Skin of body (tissue), 2 donors: ENCODE data around the gene CACNA2D2. TPM values are rescaled to one million over a fixed set of nuclear protein-coding genes. Genes with fewer than 3 reads are reported as not detected.

Experiments
- DNase-seq: peaks from one replicate; lab custom pipeline; 2025; lab: John Stamatoyannopoulos, UW
- total RNA-seq: library from RNA; depleted of rRNA; stranded (reverse); fragments of >200 nt; gene quantifications from one replicate; pipeline ENCODE4 v1.2.3, GENCODE V29; 2014

The CACNA2D2 gene
- total RNA-seq, 1 donor from 2014 or later, result 1.4 TPM

- no peak for DNase-seq
Measured at GRCh38 chr3:50401978-50402595, 101.3 kb downstream of the CACNA2D2 start.

GRCh38 chr3:50396502-50396901, 106.9 kb downstream of the CACNA2D2 start:
- DNase-seq, result no peak

DNA sequence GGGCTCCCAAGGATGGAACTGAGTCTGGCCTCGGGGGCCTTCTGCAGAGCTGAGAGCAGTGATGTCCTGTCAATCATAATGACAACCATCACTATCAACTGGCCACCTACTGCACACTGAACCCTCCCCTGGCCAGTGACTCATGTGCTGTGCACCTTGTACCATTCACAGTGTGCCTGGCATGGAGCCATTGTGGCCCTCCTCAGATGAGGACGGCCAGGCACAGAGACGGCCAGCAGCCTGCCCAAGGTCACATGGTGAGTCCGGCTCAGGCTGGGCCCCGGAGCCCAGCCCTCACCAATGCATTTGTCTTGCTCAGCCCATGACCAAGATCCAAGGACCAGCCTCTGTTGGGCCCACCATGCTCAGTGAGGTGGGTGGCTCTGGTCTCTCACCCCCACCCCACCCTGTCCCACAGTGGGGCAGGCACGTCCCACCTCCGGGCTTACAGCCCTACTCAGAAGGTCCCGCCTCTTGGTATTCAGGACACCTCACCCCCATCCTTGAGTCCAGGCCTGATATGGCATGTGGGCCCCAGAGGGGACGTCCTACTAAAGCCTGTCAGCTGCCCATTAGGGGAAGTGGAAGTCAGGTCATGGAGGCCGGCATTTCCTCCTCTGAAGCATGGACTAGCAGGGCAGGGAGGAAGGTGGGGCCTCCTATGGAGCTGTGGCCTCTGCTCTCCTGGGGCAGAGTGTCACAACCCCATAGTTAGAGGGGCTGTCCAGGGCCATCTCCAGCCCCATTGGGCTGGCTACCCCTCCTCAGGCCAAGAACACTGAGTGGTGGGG, 108.2 kb downstream of the CACNA2D2 start:
- no peak for DNase-seq

GRCh38 chr3:50393061-50393460, 110.4 kb downstream of the CACNA2D2 start:
- no peak for DNase-seq

- DNase-seq, result no peak
Measured at GRCh38 chr3:50392101-50392715, 111.2 kb downstream of the CACNA2D2 start.

GRCh38 chr3:50390508-50391224, 112.8 kb downstream of the CACNA2D2 start:
- no peak for DNase-seq

- no peak for DNase-seq
Measured at GRCh38 chr3:50389414-50389767, 114.0 kb downstream of the CACNA2D2 start.

DNA sequence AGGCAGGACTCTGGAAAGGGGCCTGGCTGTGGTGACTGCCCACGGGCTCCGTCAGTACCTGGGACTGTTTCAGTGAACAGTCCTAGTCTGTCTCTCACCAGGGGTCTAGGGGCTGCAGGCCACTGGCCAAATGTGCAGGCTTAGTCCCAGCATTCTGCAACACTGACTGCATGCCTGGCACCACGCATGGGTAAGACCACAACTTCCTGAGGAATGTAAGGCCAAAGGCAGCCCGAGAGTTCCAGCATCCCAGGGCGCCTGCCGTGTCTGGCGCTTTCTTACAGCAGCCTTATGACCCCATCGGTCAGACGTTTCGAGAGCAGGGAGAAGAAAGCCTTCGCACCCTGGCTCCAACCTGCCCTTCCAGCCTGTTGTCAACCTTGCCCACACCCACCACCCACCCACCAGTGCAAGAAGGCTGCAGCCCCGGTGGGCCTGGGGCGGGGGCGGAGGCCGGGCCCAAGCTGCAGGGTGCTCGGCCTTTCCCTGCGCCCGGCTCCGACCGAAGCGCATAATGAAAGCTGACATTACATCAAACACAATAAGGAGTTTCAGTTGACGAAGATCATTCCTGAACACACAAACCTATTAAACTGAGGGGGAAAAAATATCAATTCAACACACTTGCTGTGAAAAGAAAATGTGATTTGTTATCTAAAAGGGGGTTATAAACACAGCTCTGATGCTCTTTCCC, 114.6 kb downstream of the CACNA2D2 start:
- DNase-seq, result no peak

- no peak for DNase-seq
Measured at GRCh38 chr3:50388016-50388719, 115.3 kb downstream of the CACNA2D2 start.

DNA sequence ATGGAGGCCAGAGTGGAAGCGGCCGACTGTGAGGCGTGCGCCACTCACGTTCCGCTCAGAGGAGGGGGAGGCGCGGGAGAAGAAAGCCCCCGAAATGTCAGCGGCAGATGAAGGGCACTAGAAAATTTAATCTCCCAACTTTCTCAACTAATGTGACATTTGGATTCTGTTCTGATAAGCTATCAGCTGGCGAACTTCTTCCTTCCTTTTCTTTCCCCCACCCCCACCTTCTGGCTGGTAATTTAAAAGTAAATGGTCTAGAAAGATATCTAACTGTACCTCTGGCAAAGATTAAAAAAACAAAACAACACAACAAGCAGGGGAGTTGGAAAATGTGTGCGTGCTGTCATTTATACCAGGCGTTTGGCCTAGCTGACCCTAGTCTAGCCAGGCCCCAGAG, 117.7 kb downstream of the CACNA2D2 start:
- DNase-seq, result no peak

GRCh38 chr3:50383750-50384149, 119.7 kb downstream of the CACNA2D2 start:
- DNase-seq, result no peak

DNA sequence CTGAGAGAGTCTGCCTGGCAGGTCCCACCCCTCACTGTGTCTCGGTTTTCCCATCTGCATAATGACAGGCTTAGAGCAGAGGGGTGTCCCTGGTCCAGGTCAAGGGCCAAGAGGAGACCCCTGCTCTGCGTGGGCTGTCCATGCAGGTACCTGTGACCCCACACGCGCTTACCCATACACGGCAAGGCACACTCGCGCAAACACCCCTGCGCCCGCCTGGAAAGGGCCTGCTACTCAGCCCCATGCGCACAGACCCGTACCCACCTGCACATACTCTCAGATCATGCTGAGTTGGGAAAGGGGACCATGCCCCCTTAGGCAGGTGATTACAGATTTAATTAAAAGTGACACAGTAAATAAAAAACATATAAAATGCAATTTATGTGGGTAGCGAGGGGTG, 120.7 kb downstream of the CACNA2D2 start:
- DNase-seq, result no peak

GRCh38 chr3:50381383-50381782, 122.1 kb downstream of the CACNA2D2 start:
- no peak for DNase-seq

- DNase-seq, result no peak
Measured at GRCh38 chr3:50380405-50381085, 122.9 kb downstream of the CACNA2D2 start.

DNA sequence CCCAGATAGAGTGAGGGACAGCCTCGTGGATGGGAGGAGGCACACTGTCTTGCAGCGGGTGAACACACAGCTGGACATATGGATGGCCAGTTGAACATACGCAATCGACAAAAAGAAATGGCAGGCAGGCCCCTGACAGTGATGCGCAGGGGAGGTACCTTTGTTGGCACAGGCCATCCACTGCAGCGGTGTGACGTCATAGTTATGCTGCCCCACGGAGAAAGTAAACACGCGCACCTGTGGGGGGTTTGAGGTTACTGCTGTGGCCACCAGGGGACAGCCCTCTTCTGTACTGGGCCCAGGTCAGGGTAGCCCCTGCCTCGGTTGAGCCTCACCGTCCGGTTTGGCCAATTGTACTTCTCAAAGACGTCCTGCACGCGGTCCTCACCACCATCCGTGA, 124.7 kb downstream of the CACNA2D2 start:
- no peak for DNase-seq

GRCh38 chr3:50378024-50378423, 125.4 kb downstream of the CACNA2D2 start:
- no peak for DNase-seq

DNA sequence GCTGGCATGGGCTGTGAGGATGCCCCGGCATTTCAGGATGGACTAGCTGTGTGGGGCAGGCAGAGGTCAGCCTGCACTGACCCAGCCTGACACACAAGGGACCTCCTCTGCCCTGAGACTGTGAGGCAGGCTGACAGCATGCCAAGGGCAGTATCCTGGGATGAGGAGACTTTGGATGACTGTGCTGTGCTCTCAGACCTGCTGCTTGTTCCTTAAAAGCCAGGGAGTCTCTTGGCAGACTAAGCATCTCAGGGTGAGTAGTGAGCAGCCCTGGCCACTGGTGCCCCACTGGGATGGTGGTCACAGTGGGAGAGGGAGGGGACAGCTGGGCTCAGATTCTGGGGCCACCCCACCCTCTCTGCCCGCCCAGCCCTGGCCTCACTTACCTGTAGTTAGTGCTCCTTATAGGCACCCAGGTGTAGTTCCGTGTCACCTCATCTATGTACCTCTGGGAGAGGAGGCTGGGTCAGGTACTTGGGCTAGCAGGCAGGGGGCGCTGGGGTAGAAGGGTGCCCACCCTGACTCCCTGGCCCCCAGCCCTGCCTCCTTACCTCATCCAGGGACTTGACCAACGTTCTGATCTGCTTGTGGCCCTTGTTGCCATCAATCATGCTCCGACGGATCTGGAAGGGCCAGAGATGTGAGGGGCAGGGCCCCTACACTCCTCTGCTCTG, 128.0 kb downstream of the CACNA2D2 start:
- no peak for DNase-seq

GRCh38 chr3:50374363-50375257, 128.8 kb downstream of the CACNA2D2 start:
- DNase-seq, result no peak
